Stimulated activated CD8-positive, alpha-beta memory T cell treated with anti-CD3 and anti-CD28 coated beads, Interleukin-7, amount 100 ng/mL, for 24 hours (primary cell): ENCODE results near the gene LAD1.

Experiments
- DNase-seq: peaks from one replicate; pipeline ENCODE4 v3.0.0-alpha.2; 2020; ENCODE audit warnings: low read depth

LAD1 gene

GRCh38 chr1:201419256-201419655 lies 20.1 kb upstream of the LAD1 start:
- no peak for DNase-seq

GRCh38 chr1:201418461-201418860 lies 19.3 kb upstream of the LAD1 start:
- no peak for DNase-seq

GRCh38 chr1:201414051-201414738 lies 15.1 kb upstream of the LAD1 start:
- DNase-seq: no peak

GRCh38 chr1:201411292-201411691 lies 12.2 kb upstream of the LAD1 start:
- no peak for DNase-seq

- no peak for DNase-seq
These were observed 10.3 kb upstream of the LAD1 start for GRCh38 chr1:201409440-201409839.

- no peak for DNase-seq
These were observed 9.7 kb upstream of the LAD1 start for GRCh38 chr1:201408834-201409200.

GRCh38 chr1:201408176-201408833 lies 9.2 kb upstream of the LAD1 start:
- peak; percentile 61 for DNase-seq

- DNase-seq: no peak
These were observed 7.8 kb upstream of the LAD1 start for GRCh38 chr1:201406831-201407406.

GRCh38 chr1:201405484-201405831 lies 6.3 kb upstream of the LAD1 start:
- DNase-seq: no peak

GRCh38 chr1:201404722-201405483 lies 5.8 kb upstream of the LAD1 start:
- no peak for DNase-seq

GRCh38 chr1:201404055-201404454 lies 4.9 kb upstream of the LAD1 start:
- no peak for DNase-seq

GRCh38 chr1:201403359-201403758 lies 4.2 kb upstream of the LAD1 start:
- no peak for DNase-seq

GRCh38 chr1:201401700-201402099 lies 2.6 kb upstream of the LAD1 start:
- DNase-seq: no peak

GRCh38 chr1:201400852-201401230 lies 1.7 kb upstream of the LAD1 start:
- no peak for DNase-seq

GRCh38 chr1:201400212-201400851 lies 1.2 kb upstream of the LAD1 start:
- DNase-seq: no peak

- no peak for DNase-seq
These were observed 415 bp upstream of the LAD1 start for GRCh38 chr1:201399352-201400126.

- no peak for DNase-seq
These were observed 1.4 kb downstream of the LAD1 start for GRCh38 chr1:201397675-201398074.

GRCh38 chr1:201396861-201397464 lies 2.2 kb downstream of the LAD1 start:
- DNase-seq: no peak

GRCh38 chr1:201395936-201396335 lies 3.2 kb downstream of the LAD1 start:
- no peak for DNase-seq

- no peak for DNase-seq
These were observed 4.5 kb downstream of the LAD1 start for GRCh38 chr1:201394591-201394990.

GRCh38 chr1:201393076-201393475 lies 6.0 kb downstream of the LAD1 start:
- DNase-seq: no peak
